Measurements from ENCODE around the gene CBFA2T2. TPM values are rescaled to one million over a fixed set of nuclear protein-coding genes. Genes with fewer than 3 reads are reported as not detected.
"Not testable (repeated sequence)": the region's sequence is repeated elsewhere in the genome, so short reads cannot be mapped to it uniquely, and the experiment has no call there.

Gene CBFA2T2
- total and polyA plus RNA-seq, 2 experiments from 2014 or later, result 29.2 to 33.1 TPM

GRCh38 chr20:33558348-33559144 lies 68.7 kb downstream of the CBFA2T2 start:
- H3K27me3 ChIP-seq, result no peaks in the 10 kb centered on the region
- 96% methylated on average over 9 of the region's 9 CpGs for WGBS (ENCODE audit: low lambda C conversion rate, missing lambda C conversion rate)
- H3K4me1 ChIP-seq (ENCODE audit: insufficient read depth), result peaks cover 18% of the 10 kb centered on the region
- peaks cover 61% of the 10 kb centered on the region for H3K79me2 ChIP-seq
- H2AFZ ChIP-seq, result no peak overlapping the region
- H3K9me3 ChIP-seq (ENCODE audit: low read depth), result no peaks in the 10 kb centered on the region
- TF ChIP-seq CTCF (IDR thresholded peaks at IDR 0.05; ENCODE audit: poor library complexity), result no peak
- no peak for TF ChIP-seq EZH2phosphoT487 (IDR thresholded peaks at IDR 0.05; ENCODE audit: low read depth, severe bottlenecking, unreplicated experiment)
- TF ChIP-seq EZH2 (IDR thresholded peaks at IDR 0.05; ENCODE audit: borderline replicate concordance), result no peak
- H3K4me3 ChIP-seq, result no peak overlapping the region
- no peak for DNase-seq (ENCODE audit: low spot score)
- H3K9me2 ChIP-seq (replicated peaks; ENCODE audit: insufficient read depth), result no peaks in the 10 kb centered on the region
- H4K20me1 ChIP-seq (ENCODE audit: insufficient read depth, poor library complexity, severe bottlenecking), result peaks cover 3% of the 10 kb centered on the region
- H3K36me3 ChIP-seq (replicated peaks; ENCODE audit: insufficient read depth, low read depth), result no peaks in the 10 kb centered on the region
- no peak overlapping the region for H3K4me2 ChIP-seq
- no peak overlapping the region for H3K27ac ChIP-seq

GRCh38 chr20:33559212-33559611 lies 69.3 kb downstream of the CBFA2T2 start:
- Histone ChIP-seq H3K4me2 (no peak overlapping the region), H3K9me3 (ENCODE audit: low read depth) (no peaks in the 10 kb centered on the region), H3K9me2 (replicated peaks; ENCODE audit: insufficient read depth) (no peaks in the 10 kb centered on the region), H3K79me2 (peaks cover 67% of the 10 kb centered on the region), H3K27ac (no peak overlapping the region), H3K4me1 (ENCODE audit: insufficient read depth) (peaks cover 12% of the 10 kb centered on the region), H3K27me3 (no peaks in the 10 kb centered on the region), H2AFZ (no peak overlapping the region), H3K4me3 (no peak overlapping the region), H3K36me3 (replicated peaks; ENCODE audit: insufficient read depth, low read depth) (no peaks in the 10 kb centered on the region), H4K20me1 (ENCODE audit: insufficient read depth, poor library complexity, severe bottlenecking) (peaks cover 7% of the 10 kb centered on the region)
- WGBS (ENCODE audit: low lambda C conversion rate, missing lambda C conversion rate), result 97% methylated on average over 2 of the region's 2 CpGs
- TF ChIP-seq CTCF (IDR thresholded peaks at IDR 0.05; ENCODE audit: poor library complexity) (no peak), EZH2 (IDR thresholded peaks at IDR 0.05; ENCODE audit: borderline replicate concordance) (no peak), EZH2phosphoT487 (IDR thresholded peaks at IDR 0.05; ENCODE audit: low read depth, severe bottlenecking, unreplicated experiment) (no peak)
- DNase-seq (ENCODE audit: low spot score), result no peak

GRCh38 chr20:33560026-33560425 lies 70.1 kb downstream of the CBFA2T2 start:
- WGBS (ENCODE audit: low lambda C conversion rate, missing lambda C conversion rate), result 95% methylated on average over 2 of the region's 2 CpGs
- no peaks in the 10 kb centered on the region for H3K9me2 ChIP-seq (replicated peaks; ENCODE audit: insufficient read depth)
- no peak overlapping the region for H2AFZ ChIP-seq
- H3K4me3 ChIP-seq, result no peak overlapping the region
- H4K20me1 ChIP-seq (ENCODE audit: insufficient read depth, poor library complexity, severe bottlenecking), result peaks cover 7% of the 10 kb centered on the region
- DNase-seq (ENCODE audit: low spot score), result no peak
- no peaks in the 10 kb centered on the region for H3K27me3 ChIP-seq
- peaks cover 7% of the 10 kb centered on the region for H3K4me1 ChIP-seq (ENCODE audit: insufficient read depth)
- no peaks in the 10 kb centered on the region for H3K9me3 ChIP-seq (ENCODE audit: low read depth)
- H3K36me3 ChIP-seq (replicated peaks; ENCODE audit: insufficient read depth, low read depth), result no peaks in the 10 kb centered on the region
- TF ChIP-seq EZH2phosphoT487 (IDR thresholded peaks at IDR 0.05; ENCODE audit: low read depth, severe bottlenecking, unreplicated experiment), result no peak
- TF ChIP-seq CTCF (IDR thresholded peaks at IDR 0.05; ENCODE audit: poor library complexity), result no peak
- no peak for TF ChIP-seq EZH2 (IDR thresholded peaks at IDR 0.05; ENCODE audit: borderline replicate concordance)
- peaks cover 75% of the 10 kb centered on the region for H3K79me2 ChIP-seq
- no peak overlapping the region for H3K4me2 ChIP-seq
- no peak overlapping the region for H3K27ac ChIP-seq

- peaks cover 81% of the 10 kb centered on the region for H3K79me2 ChIP-seq
- H2AFZ ChIP-seq; H3K9me3 ChIP-seq (ENCODE audit: low read depth); H3K4me1 ChIP-seq (ENCODE audit: insufficient read depth); H3K27ac ChIP-seq; H3K4me3 ChIP-seq; H3K27me3 ChIP-seq; DNase-seq (ENCODE audit: low spot score); H4K20me1 ChIP-seq (ENCODE audit: insufficient read depth, poor library complexity, severe bottlenecking); H3K4me2 ChIP-seq; H3K9me2 ChIP-seq (replicated peaks; ENCODE audit: insufficient read depth); H3K36me3 ChIP-seq (replicated peaks; ENCODE audit: insufficient read depth, low read depth): not testable (repeated sequence)
- 98% methylated on average over 6 of the region's 6 CpGs for WGBS (ENCODE audit: low lambda C conversion rate, missing lambda C conversion rate)
These were observed 71.2 kb downstream of the CBFA2T2 start for GRCh38 chr20:33561053-33561452.

Data from hepatocyte (in vitro differentiated cells).